HEK293 (cell line): ENCODE measurements around the gene CRMP1.

Experiments used
- ATF2 ChIP-seq: fragments of 450-650 bp; formaldehyde crosslinking; IDR thresholded peaks from 2 replicates; pipeline ENCODE4 v1.5.1; 2016; ENCODE audit warnings: missing biosample characterization, missing genetic modification characterization, low read depth
- HOXD13 ChIP-seq: sonication (generic); formaldehyde crosslinking; IDR thresholded peaks from 2 replicates; pipeline ENCODE4 v1.8.0; 2022; ENCODE audit warnings: missing genetic modification reagents, borderline replicate concordance
- REST ChIP-seq: fragments of 450-650 bp; formaldehyde crosslinking; IDR thresholded peaks from 2 replicates; pipeline ENCODE4 v1.5.1; 2016; ENCODE audit warnings: missing biosample characterization, missing genetic modification characterization
- TSHZ1 ChIP-seq: fragments of 450-650 bp; formaldehyde crosslinking; IDR thresholded peaks from 2 replicates; pipeline ENCODE4 v1.5.1; 2016; ENCODE audit warnings: missing biosample characterization, missing genetic modification characterization, borderline replicate concordance
- YY1 ChIP-seq: fragments of 450-650 bp; formaldehyde crosslinking; IDR thresholded peaks from 2 replicates; pipeline ENCODE4 v1.5.1; 2018; ENCODE audit warnings: missing biosample characterization, missing genetic modification characterization
- ZBTB7A ChIP-seq: fragments of 450-650 bp; formaldehyde crosslinking; IDR thresholded peaks from 2 replicates; pipeline ENCODE4 v1.5.1; 2016; ENCODE audit warnings: low read depth, missing biosample characterization, missing genetic modification characterization

- no peak for TF ChIP-seq ATF2 (tag by site-specific recombination)
- no peak for TF ChIP-seq ZBTB7A (tag by site-specific recombination)
- TF ChIP-seq YY1 (tag by site-specific recombination), result no peak
- TF ChIP-seq HOXD13 (CRISPR knock-in tag), result no peak
- TF ChIP-seq REST (tag by site-specific recombination), result no peak
- no peak for TF ChIP-seq TSHZ1 (tag by site-specific recombination)
These were observed 423 bp downstream of the CRMP1 start for GRCh38 chr4:5892323-5893003.
